Upper lobe of left lung (tissue), 6 donors: ENCODE measurements around the gene CABLES2. TPM values are rescaled to one million over a fixed set of nuclear protein-coding genes. Genes with fewer than 3 reads are reported as not detected.

Experiments
- ATAC-seq, 2 donors: fragments of 200-7000 bp; cut with Tn5 transposase; one replicate each; pipeline ENCODE4 v1.9.1; 2022; ENCODE audit warnings: mild to moderate bottlenecking in 2 of 2, moderate library complexity in 2 of 2; ENCODE audit not compliant: low FRiP score in 2 of 2
- DNase-seq, 2 donors: peaks; one replicate each; pipeline ENCODE4 v3.0.0-alpha.2; 2019 to 2020
- H3K27ac ChIP-seq, 4 donors: fragments of 200-600 bp; sonication (generic); one replicate each; pipeline ENCODE4 v1.5.1; 2016 to 2019
- H3K27me3 ChIP-seq, 4 donors: fragments of 200-600 bp; sonication (generic); one replicate each; pipeline ENCODE4 v1.5.1; 2017 to 2019
- H3K36me3 ChIP-seq, 4 donors: fragments of 200-600 bp; sonication (generic); one replicate each; pipeline ENCODE4 v1.5.1; 2016 to 2019
- H3K4me1 ChIP-seq, 4 donors: fragments of 200-600 bp; sonication (generic); one replicate each; pipeline ENCODE4 v1.5.1; 2018 to 2019
- H3K4me3 ChIP-seq, 4 donors: fragments of 200-600 bp; sonication (generic); one replicate each; pipeline ENCODE4 v1.5.1; 2017 to 2019; ENCODE audit warnings: mild to moderate bottlenecking in 2 of 4, moderate library complexity in 1 of 4
- H3K9me3 ChIP-seq, 4 donors: fragments of 200-600 bp; sonication (generic); one replicate each; pipeline ENCODE4 v1.5.1; 2018 to 2019
- EP300 ChIP-seq, 4 donors: sonication (generic); formaldehyde crosslinking; IDR thresholded peaks; one replicate each; pipeline ENCODE4 v1.5.1; 2017; ENCODE audit warnings: antibody characterized with exemption in 4 of 4, control low read depth in 2 of 4
- POLR2A ChIP-seq, 4 donors: fragments of 450-650 bp; IDR thresholded peaks; one replicate each; pipeline ENCODE4 v1.5.1; 2016 to 2017; ENCODE audit warnings: antibody characterized with exemption in 4 of 4, mild to moderate bottlenecking in 2 of 4
- POLR2AphosphoS5 ChIP-seq, 2 donors: sonication (generic); formaldehyde crosslinking; IDR thresholded peaks; one replicate each; pipeline ENCODE4 v1.5.1; 2017; ENCODE audit warnings: antibody characterized with exemption in 2 of 2
- WGBS, 2 donors: methylation state at CpG; one replicate each; pipeline ENCODE4 v1.1.5; 2017 to 2018; 5-methylcytosine and 5-hydroxymethylcytosine counted together
- total RNA-seq, 6 donors: library from RNA; depleted of rRNA in 4 of 6; stranded (reverse); fragments of >200 nt in 4 of 6; gene quantifications; one replicate each; pipeline versions ENCODE4 v1.1.0 to v1.2.1, GENCODE V29; 2016 to 2021
- TF ChIP-seq, protein P1 (sequence below), 6 experiments: fragments of 450-650 bp in 4 of 6; fragments of 200-600 bp in 2 of 6; sonication (generic) in 2 of 6; IDR thresholded peaks; one replicate each; pipeline ENCODE4 v1.5.1; 2016 to 2019; ENCODE audit warnings: antibody characterized with exemption in 6 of 6
- donor health status: DM: no; HTN: no; CAD: no; lungs with moderate emphysema.
- donor health status: DM: no; HTN: yes; CAD: no; lungs with severe emphysema.

CABLES2 gene
- total RNA-seq, 6 donors from 2014 or later: 2.2 to 5.2 (median 4.0) TPM

- DNase-seq: no peak
- Histone ChIP-seq H3K27ac (no peak overlapping the region), H3K4me3 (no peak overlapping the region), H3K4me1 (peaks cover 9 to 17% (median 10%) of the 10 kb centered on the region in 4 donors), H3K27me3 (no peaks in the 10 kb centered on the region), H3K36me3 (peaks cover 2 to 78% (median 33%) of the 10 kb centered on the region in 4 donors), H3K9me3 (no peaks in the 10 kb centered on the region)
- WGBS, 2 donors: 87 to 92% methylated on average over 8 to 10 of the region's 10 CpGs
- ATAC-seq: no peak
- no peak for TF ChIP-seq POLR2AphosphoS5 (IDR thresholded peaks at IDR 0.05)
- no peak for TF ChIP-seq POLR2A (IDR thresholded peaks at IDR 0.05)
- TF ChIP-seq EP300 (IDR thresholded peaks at IDR 0.05): no peak
- TF ChIP-seq, protein P1, sequence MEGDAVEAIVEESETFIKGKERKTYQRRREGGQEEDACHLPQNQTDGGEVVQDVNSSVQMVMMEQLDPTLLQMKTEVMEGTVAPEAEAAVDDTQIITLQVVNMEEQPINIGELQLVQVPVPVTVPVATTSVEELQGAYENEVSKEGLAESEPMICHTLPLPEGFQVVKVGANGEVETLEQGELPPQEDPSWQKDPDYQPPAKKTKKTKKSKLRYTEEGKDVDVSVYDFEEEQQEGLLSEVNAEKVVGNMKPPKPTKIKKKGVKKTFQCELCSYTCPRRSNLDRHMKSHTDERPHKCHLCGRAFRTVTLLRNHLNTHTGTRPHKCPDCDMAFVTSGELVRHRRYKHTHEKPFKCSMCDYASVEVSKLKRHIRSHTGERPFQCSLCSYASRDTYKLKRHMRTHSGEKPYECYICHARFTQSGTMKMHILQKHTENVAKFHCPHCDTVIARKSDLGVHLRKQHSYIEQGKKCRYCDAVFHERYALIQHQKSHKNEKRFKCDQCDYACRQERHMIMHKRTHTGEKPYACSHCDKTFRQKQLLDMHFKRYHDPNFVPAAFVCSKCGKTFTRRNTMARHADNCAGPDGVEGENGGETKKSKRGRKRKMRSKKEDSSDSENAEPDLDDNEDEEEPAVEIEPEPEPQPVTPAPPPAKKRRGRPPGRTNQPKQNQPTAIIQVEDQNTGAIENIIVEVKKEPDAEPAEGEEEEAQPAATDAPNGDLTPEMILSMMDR (IDR thresholded peaks at IDR 0.05): no peak
These were observed 15.0 kb downstream of the CABLES2 start for GRCh38 chr20:62392077-62392418.

DNA sequence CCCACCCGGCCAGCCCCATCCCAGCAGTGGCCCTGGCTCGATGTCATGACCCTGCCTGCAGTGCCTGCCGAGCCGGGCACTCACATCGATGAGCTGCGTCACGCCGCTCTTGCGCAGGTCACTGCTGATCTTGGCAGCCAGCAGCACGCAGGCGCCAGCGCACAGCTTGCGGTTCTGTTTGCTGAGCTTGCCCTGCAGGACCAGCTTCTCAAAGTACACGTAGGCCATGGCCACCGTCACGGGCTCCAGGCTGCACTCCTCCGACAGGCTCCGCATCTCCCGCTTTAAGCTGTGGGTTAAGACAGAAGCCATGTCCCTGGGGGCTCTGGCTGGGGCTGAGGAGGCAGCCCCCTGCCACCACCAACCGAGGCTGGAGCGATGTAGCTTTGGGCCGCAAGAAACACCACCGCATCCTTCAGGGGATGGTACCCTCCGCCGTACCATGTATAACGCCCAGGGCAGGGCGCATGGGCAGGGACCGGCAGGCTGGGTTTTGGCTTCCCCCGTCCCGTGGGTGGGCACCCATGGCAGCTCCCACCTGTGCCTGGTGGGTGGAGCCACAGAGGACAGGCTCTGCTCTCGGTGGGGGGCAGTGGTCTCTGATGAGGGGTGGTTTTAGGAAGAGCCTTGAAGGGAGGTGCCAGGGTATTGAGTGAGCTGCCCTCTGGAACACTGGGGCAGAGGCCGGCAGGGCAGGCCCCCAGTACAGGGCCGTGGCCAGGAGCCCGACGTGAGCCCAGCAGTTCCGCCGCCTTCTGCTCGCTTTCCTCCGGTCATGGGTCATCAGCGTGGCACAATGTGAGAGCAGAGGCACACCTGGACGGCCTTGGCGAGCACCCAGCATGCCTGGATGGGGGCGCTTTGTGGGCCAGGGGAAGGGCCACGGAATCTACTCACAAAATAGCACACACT is 15.7 kb downstream of the CABLES2 start:
- TF ChIP-seq EP300 (IDR thresholded peaks at IDR 0.05): no peak
- no peak for TF ChIP-seq POLR2AphosphoS5 (IDR thresholded peaks at IDR 0.05)
- no peak for TF ChIP-seq POLR2A (IDR thresholded peaks at IDR 0.05)
- TF ChIP-seq, protein P1 (IDR thresholded peaks at IDR 0.05): no peak
- Histone ChIP-seq H3K9me3 (no peaks in the 10 kb centered on the region), H3K4me1 (peaks cover 9 to 17% (median 10%) of the 10 kb centered on the region in 4 donors), H3K27me3 (no peaks in the 10 kb centered on the region), H3K4me3 (no peak overlapping the region), H3K27ac (no peak overlapping the region), H3K36me3 (peaks cover 2 to 77% (median 33%) of the 10 kb centered on the region in 4 donors)
- WGBS, 2 donors: 90% methylated on average over 27 to 44 of the region's 44 CpGs
- no peak for ATAC-seq
- DNase-seq: peak in 1 of 2 donors; percentile 72

DNA sequence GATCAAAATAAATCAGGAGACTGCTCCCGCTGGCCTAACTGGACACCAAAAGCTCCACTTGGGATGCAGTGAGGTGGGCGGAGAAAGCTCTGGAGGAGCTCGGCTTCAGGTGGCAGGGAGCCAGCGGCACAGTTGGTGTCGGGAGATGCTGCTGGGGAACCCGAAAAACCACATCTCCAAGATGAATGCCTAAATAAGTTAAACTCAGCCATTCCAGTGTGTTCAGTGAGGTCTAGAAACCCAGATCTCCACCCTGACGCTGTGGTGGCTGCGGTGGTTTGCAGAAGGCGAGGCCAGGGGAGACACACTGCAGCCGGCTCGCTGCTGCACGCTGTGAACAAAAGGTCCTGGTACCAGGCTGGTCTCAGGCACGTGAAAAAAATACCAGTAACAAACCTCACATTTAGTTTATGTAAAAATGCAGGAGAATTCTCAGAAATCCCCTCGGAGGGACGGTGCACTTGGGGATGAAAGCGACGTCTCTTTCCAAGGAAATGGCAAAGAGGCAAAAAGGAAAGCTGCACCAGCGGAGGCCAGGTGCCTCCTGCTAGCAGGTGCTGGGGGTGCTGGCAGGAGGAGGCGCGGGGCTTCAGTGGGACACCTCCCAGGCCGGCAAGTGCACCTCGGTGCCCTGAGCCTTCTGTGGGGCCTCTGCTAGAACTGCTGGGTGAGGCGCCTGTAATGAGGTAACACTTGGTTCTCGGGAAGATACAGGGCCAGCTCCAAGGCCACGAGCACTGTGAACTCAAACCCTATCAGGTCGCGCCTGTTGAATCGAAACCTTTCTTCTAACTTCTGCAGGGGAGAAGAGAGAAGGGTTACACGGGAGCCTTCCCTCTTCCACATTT is 16.5 kb downstream of the CABLES2 start:
- Histone ChIP-seq H3K9me3 (no peaks in the 10 kb centered on the region), H3K27ac (no peak overlapping the region), H3K4me1 (peaks cover 16 to 26% (median 17%) of the 10 kb centered on the region in 4 donors), H3K4me3 (no peak overlapping the region), H3K36me3 (peaks cover 2 to 68% (median 33%) of the 10 kb centered on the region in 4 donors), H3K27me3 (no peaks in the 10 kb centered on the region)
- no peak for ATAC-seq
- DNase-seq: peak in 1 of 2 donors; percentile 34
- 84 to 91% methylated on average over 20 to 29 of the region's 29 CpGs for WGBS, 2 donors
- TF ChIP-seq, protein P1 (IDR thresholded peaks at IDR 0.05): no peak

DNA sequence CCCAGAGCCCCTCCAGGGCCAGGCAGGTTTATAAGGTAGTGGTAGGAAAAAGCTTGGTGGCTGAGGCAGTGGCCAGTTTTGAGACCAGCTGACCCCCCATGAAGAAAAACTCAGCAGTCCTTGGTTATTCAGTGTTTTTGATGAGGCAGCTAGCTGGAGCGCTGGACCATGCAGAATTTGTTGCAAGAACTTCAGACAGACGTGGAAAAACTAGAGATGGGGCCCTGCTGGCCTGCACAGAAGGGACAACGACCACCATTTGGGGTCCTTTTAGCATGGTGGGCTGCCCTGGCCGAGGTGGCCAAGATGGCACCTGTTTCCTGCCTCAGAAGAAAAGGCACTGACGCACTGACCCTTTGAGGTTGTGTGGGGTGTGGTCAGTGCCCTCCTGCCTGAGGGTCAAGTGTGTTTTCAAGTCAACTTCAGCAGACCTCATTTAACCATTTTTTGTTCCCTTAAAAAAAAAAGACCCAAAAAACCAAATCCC is 17.4 kb downstream of the CABLES2 start:
- Histone ChIP-seq H3K27me3 (no peaks in the 10 kb centered on the region), H3K4me1 (peaks cover 16 to 34% (median 23%) of the 10 kb centered on the region in 4 donors), H3K27ac (no peak overlapping the region), H3K36me3 (peaks cover 2 to 64% (median 31%) of the 10 kb centered on the region in 4 donors), H3K4me3 (no peak overlapping the region), H3K9me3 (no peaks in the 10 kb centered on the region)
- no peak for ATAC-seq
- WGBS, 2 donors: 84 to 85% methylated on average over 4 to 5 of the region's 5 CpGs
- DNase-seq: no peak
- TF ChIP-seq POLR2AphosphoS5 (IDR thresholded peaks at IDR 0.05) (no peak), EP300 (IDR thresholded peaks at IDR 0.05) (no peak), POLR2A (IDR thresholded peaks at IDR 0.05) (no peak)
- TF ChIP-seq, protein P1 (IDR thresholded peaks at IDR 0.05): no peak
